ENCODE results near the gene GCAT. TPM values are rescaled to one million over a fixed set of nuclear protein-coding genes. Genes with fewer than 3 reads are reported as not detected.

GCAT gene
- total RNA-seq, result 10 to 100 TPM; 14.9 to 22.7 TPM

DNA sequence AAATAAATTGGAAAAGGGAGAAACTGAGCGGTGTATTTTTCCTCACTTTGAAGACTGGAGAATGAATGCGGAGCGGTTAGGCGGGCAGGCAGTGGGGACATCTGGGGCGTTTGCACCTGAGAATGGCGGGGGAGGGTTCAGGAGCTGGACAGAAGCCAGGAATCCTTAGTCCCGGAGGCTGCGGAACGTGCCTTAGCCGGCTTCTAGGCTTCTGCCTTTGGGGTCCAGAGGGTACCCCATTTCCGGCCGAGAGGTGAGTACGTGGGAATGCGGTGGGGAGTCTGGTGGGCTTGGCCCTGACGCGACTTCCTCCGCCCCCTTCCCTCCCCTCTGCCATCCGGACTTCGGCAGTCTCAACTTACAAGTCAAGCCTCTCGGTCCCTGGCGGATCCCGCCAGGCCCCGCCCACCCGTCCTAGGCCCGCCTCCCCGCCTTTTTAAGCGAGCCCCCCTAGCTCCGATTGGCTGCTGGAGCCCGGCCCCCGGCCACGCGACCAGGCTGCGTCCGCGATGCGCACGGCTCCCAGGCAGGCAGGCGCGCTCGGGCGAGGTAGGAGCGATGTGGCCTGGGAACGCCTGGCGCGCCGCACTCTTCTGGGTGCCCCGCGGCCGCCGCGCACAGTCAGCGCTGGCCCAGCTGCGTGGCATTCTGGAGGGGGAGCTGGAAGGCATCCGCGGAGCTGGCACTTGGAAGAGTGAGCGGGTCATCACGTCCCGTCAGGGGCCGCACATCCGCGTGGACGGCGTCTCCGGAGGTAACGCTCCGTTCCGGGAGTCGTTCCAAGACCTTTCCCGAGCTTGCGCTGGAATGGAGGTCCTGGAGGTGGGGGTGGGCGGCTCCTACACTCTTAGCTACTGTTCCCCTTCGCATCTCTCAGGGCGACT lies at the start of gene GCAT:
Gene GCAT (plus strand): TSS at position 525 of the 884 bp plus-strand sequence. CDS start 34 bp downstream, at position 559.
- Mint-ChIP-seq H3K36me3 (ENCODE audit: insufficient read depth in 2 of 2) (peaks cover 0 to 4% of the 10 kb centered on the region in 2 donors), H3K4me1 (ENCODE audit: low read depth) (peaks cover 41% of the 10 kb centered on the region), H3K9me3 (no peaks in the 10 kb centered on the region), H3K27ac (no peak within 1 kb of the TSS), H3K4me3 (peak within 1 kb of the TSS; percentile 88 to 95), H3K27me3 (ENCODE audit: low read depth) (peaks cover 37% of the 10 kb centered on the region)
- peak; percentile 91 to 93 for DNase-seq
- peak; percentile 92 to 97 for ATAC-seq (replicated peaks in 1 of 2)

- H3K9me3 Mint-ChIP-seq, result no peaks in the 10 kb centered on the region
- no peak for DNase-seq
- H3K4me1 Mint-ChIP-seq (ENCODE audit: low read depth), result no peaks in the 10 kb centered on the region
- H3K36me3 Mint-ChIP-seq (ENCODE audit: insufficient read depth in 2 of 2), result peaks cover 0 to 4% of the 10 kb centered on the region in 2 donors
- no peak overlapping the region for H3K27ac Mint-ChIP-seq
- no peak overlapping the region for H3K4me3 Mint-ChIP-seq
- no peaks in the 10 kb centered on the region for H3K27me3 Mint-ChIP-seq (ENCODE audit: low read depth)
- no peak for ATAC-seq (replicated peaks in 1 of 2)
Measured at GRCh38 chr22:37758694-37759093, 49.0 kb upstream of the GCAT start.

GRCh38 chr22:37759281-37759680 lies 48.5 kb upstream of the GCAT start:
- Mint-ChIP-seq H3K36me3 (ENCODE audit: insufficient read depth in 2 of 2) (peaks cover 0 to 4% of the 10 kb centered on the region in 2 donors), H3K4me3 (no peak overlapping the region), H3K27ac (no peak overlapping the region), H3K9me3 (no peaks in the 10 kb centered on the region), H3K27me3 (ENCODE audit: low read depth) (no peaks in the 10 kb centered on the region), H3K4me1 (ENCODE audit: low read depth) (no peaks in the 10 kb centered on the region)
- DNase-seq (no peak), ATAC-seq (replicated peaks in 1 of 2) (no peak)

DNA sequence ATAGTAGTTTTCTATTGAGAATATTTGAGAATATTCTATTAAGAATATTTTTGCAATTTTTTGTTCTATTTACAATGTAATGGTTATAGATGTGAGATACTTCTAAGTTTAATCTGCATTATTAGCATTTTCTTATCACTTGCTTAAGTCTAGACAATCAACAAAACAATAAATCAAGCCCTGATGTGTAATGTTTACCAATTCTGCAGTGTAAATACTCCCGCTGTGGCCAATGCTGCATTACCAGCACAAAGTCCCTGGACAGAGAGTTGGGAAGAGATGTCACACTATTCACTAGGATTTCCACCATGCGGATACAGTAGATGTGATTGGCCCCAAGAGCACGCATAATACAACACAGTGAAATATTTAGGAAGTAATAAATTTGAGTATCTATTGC lies 47.6 kb upstream of the GCAT start:
- no peak for DNase-seq
- Mint-ChIP-seq H3K27me3 (ENCODE audit: low read depth) (no peaks in the 10 kb centered on the region), H3K4me1 (ENCODE audit: low read depth) (no peaks in the 10 kb centered on the region), H3K9me3 (no peaks in the 10 kb centered on the region), H3K36me3 (ENCODE audit: insufficient read depth in 2 of 2) (peaks cover 0 to 2% of the 10 kb centered on the region in 2 donors), H3K4me3 (no peak overlapping the region), H3K27ac (no peak overlapping the region)
- no peak for ATAC-seq (replicated peaks in 1 of 2)

- Mint-ChIP-seq H3K4me1 (ENCODE audit: low read depth) (no peaks in the 10 kb centered on the region), H3K27me3 (ENCODE audit: low read depth) (no peaks in the 10 kb centered on the region), H3K4me3 (no peak overlapping the region), H3K36me3 (ENCODE audit: insufficient read depth in 2 of 2) (peaks cover 0 to 3% of the 10 kb centered on the region in 2 donors), H3K9me3 (no peaks in the 10 kb centered on the region), H3K27ac (no peak overlapping the region)
- ATAC-seq (replicated peaks in 1 of 2) (no peak), DNase-seq (no peak)
Measured at GRCh38 chr22:37762389-37762836, 45.3 kb upstream of the GCAT start.

DNA sequence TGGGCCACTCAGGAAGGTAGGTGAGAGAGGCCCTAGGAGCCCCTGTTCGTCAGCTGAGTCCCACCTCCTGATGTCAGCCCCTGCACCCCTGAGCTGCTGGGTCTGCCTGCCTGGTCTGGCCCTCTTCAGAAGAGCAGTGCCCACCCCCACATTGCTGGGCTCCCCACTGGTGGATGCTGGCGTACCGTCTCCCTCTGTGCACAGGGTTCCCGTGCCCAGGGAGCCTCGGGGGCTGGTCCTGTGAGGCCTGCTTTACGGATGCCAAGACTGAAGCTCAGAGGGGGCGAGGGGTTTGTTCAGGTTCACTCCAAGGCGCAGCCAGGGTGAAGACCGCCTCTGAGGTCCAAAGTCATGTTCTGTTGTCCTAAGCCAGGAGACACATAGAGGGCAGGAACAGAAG lies 44.7 kb upstream of the GCAT start:
- no peaks in the 10 kb centered on the region for H3K4me1 Mint-ChIP-seq (ENCODE audit: low read depth)
- ATAC-seq (replicated peaks in 1 of 2) (no peak), DNase-seq (no peak)
- no peaks in the 10 kb centered on the region for H3K27me3 Mint-ChIP-seq (ENCODE audit: low read depth)
- H3K36me3 Mint-ChIP-seq (ENCODE audit: insufficient read depth in 2 of 2), result peaks cover 0 to 3% of the 10 kb centered on the region in 2 donors
- H3K9me3 Mint-ChIP-seq, result no peaks in the 10 kb centered on the region
- H3K27ac Mint-ChIP-seq, result no peak overlapping the region
- H3K4me3 Mint-ChIP-seq, result no peak overlapping the region

DNA sequence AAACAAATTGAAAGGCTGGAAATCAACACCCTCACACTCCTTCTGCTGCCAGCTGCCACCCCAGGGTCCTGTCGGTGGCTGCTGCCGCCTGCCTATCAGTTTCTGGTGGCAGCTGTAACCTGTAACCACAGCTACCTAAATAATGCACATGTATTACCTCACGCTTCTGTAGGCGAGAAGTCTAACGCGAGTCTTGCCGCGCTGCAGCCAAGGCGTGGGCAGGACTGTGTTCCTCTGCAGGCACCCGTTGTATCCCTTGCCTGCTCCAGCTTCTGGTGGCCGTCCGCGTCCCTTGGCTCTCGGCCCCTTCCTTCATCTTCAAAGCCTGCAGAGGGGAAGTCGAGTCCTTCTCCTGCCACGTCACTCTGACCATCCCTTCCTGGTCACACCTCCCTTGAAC lies 44.1 kb upstream of the GCAT start:
- Mint-ChIP-seq H3K27me3 (ENCODE audit: low read depth) (no peaks in the 10 kb centered on the region), H3K36me3 (ENCODE audit: insufficient read depth in 2 of 2) (peaks cover 0 to 3% of the 10 kb centered on the region in 2 donors), H3K9me3 (no peaks in the 10 kb centered on the region), H3K27ac (no peak overlapping the region), H3K4me3 (no peak overlapping the region), H3K4me1 (ENCODE audit: low read depth) (no peaks in the 10 kb centered on the region)
- no peak for DNase-seq
- ATAC-seq (replicated peaks in 1 of 2), result no peak

GRCh38 chr22:37764622-37765021 lies 43.1 kb upstream of the GCAT start:
- Mint-ChIP-seq H3K27ac (no peak overlapping the region), H3K36me3 (ENCODE audit: insufficient read depth in 2 of 2) (peaks cover 0 to 3% of the 10 kb centered on the region in 2 donors), H3K4me3 (no peak overlapping the region), H3K9me3 (no peaks in the 10 kb centered on the region), H3K27me3 (ENCODE audit: low read depth) (no peaks in the 10 kb centered on the region), H3K4me1 (ENCODE audit: low read depth) (no peaks in the 10 kb centered on the region)
- ATAC-seq (replicated peaks in 1 of 2), result no peak
- no peak for DNase-seq

DNA sequence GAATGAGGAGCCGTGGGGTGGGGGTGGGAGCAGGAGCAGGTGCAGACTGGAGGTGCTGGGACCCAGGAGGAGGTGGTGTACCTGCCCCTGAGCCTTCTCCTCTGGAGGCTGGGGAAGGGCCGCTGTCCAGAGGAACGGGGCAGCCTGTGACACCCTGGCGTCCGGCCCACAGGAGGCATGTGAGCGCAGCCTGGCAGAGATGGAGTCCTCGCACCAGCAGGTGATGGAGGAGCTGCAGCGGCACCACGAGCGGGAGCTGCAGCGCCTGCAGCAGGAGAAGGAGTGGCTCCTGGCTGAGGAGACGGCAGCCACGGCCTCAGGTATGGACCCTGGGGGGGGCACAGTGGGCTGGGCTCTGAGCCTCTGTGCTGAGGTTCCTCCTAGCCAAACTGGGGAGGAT lies 42.2 kb upstream of the GCAT start:
- H3K4me3 Mint-ChIP-seq, result no peak overlapping the region
- H3K27me3 Mint-ChIP-seq (ENCODE audit: low read depth), result no peaks in the 10 kb centered on the region
- no peaks in the 10 kb centered on the region for H3K9me3 Mint-ChIP-seq
- no peak for ATAC-seq (replicated peaks in 1 of 2)
- no peaks in the 10 kb centered on the region for H3K4me1 Mint-ChIP-seq (ENCODE audit: low read depth)
- no peak overlapping the region for H3K27ac Mint-ChIP-seq
- no peak for DNase-seq
- H3K36me3 Mint-ChIP-seq (ENCODE audit: insufficient read depth in 2 of 2), result peaks cover 0 to 3% of the 10 kb centered on the region in 2 donors

- no peaks in the 10 kb centered on the region for H3K4me1 Mint-ChIP-seq (ENCODE audit: low read depth)
- no peak for ATAC-seq (replicated peaks in 1 of 2)
- no peak for DNase-seq
- H3K9me3 Mint-ChIP-seq, result no peaks in the 10 kb centered on the region
- H3K27ac Mint-ChIP-seq, result no peak overlapping the region
- H3K27me3 Mint-ChIP-seq (ENCODE audit: low read depth), result no peaks in the 10 kb centered on the region
- peaks cover 0 to 3% of the 10 kb centered on the region in 2 donors for H3K36me3 Mint-ChIP-seq (ENCODE audit: insufficient read depth in 2 of 2)
- no peak overlapping the region for H3K4me3 Mint-ChIP-seq
Measured at GRCh38 chr22:37765953-37766576, 41.7 kb upstream of the GCAT start.

DNA sequence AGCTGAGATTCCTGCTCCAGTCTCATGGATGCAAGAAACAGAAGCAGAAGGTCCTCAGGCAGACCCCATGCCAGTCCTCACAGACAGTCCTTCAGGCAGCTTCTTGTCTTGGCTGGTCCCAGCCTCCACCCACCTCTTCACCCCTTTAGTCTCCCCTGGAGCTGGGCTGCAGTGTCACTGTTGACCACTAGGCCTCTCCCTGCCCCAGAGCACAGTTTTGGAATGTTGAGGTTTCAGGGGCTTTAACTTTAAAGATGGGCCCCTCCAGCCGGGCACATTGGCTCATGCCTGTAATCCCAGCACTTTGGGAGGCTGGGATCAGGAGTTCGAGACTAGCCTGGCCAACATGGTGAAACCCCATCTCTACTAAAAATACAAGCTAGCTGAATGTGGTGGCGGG lies 39.5 kb upstream of the GCAT start:
- H3K36me3 Mint-ChIP-seq (ENCODE audit: insufficient read depth in 2 of 2), result peaks cover 2 to 3% of the 10 kb centered on the region in 2 donors
- H3K4me3 Mint-ChIP-seq, result no peak overlapping the region
- ATAC-seq (replicated peaks in 1 of 2) (no peak), DNase-seq (no peak)
- no peak overlapping the region for H3K27ac Mint-ChIP-seq
- no peaks in the 10 kb centered on the region for H3K9me3 Mint-ChIP-seq
- H3K27me3 Mint-ChIP-seq (ENCODE audit: low read depth), result no peaks in the 10 kb centered on the region
- H3K4me1 Mint-ChIP-seq (ENCODE audit: low read depth), result no peaks in the 10 kb centered on the region

GRCh38 chr22:37769056-37769455 lies 38.7 kb upstream of the GCAT start:
- ATAC-seq (replicated peaks in 1 of 2) (no peak), DNase-seq (no peak)
- H3K4me1 Mint-ChIP-seq (ENCODE audit: low read depth), result no peaks in the 10 kb centered on the region
- H3K4me3 Mint-ChIP-seq, result no peak overlapping the region
- no peaks in the 10 kb centered on the region for H3K27me3 Mint-ChIP-seq (ENCODE audit: low read depth)
- no peaks in the 10 kb centered on the region for H3K9me3 Mint-ChIP-seq
- H3K27ac Mint-ChIP-seq, result no peak overlapping the region
- H3K36me3 Mint-ChIP-seq (ENCODE audit: insufficient read depth in 2 of 2), result peaks cover 3% of the 10 kb centered on the region in 2 donors

DNA sequence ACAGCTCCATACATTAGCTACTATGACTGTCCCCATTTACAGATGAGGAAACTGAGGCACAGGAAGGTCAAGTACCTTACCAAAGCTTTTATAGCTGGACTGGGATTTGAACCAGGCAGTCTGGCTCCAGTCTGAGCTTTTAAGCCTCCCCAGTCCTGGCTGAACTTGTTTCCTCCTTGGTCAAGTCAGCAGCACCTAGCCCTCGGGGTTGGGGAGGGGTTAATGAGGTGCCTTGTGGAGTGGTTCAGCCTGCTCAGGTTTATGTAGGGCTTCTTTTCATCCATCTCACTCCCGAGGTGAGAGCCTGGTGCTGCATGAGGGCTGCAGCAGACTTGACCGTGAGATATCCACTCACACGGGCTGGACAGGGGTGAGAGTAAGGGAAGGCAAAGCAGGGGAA lies 36.7 kb upstream of the GCAT start:
- H3K27ac Mint-ChIP-seq, result no peak overlapping the region
- no peaks in the 10 kb centered on the region for H3K27me3 Mint-ChIP-seq (ENCODE audit: low read depth)
- no peak for DNase-seq
- no peak for ATAC-seq (replicated peaks in 1 of 2)
- H3K4me1 Mint-ChIP-seq (ENCODE audit: low read depth), result no peaks in the 10 kb centered on the region
- H3K4me3 Mint-ChIP-seq, result no peak overlapping the region
- no peaks in the 10 kb centered on the region for H3K9me3 Mint-ChIP-seq
- H3K36me3 Mint-ChIP-seq (ENCODE audit: insufficient read depth in 2 of 2), result peaks cover 0 to 3% of the 10 kb centered on the region in 2 donors

All from activated T-cell treated with anti-CD3 and anti-CD28 coated beads, Interleukin-2, amount 50 U/mL, for 72 hours (primary cell).